ENCODE results near the gene KIF26B. TPM values are rescaled to one million over a fixed set of nuclear protein-coding genes. Genes with fewer than 3 reads are reported as not detected.

Gene KIF26B
- total and polyA plus RNA-seq, 2 donors: 0.43 to 1.6 TPM

DNA sequence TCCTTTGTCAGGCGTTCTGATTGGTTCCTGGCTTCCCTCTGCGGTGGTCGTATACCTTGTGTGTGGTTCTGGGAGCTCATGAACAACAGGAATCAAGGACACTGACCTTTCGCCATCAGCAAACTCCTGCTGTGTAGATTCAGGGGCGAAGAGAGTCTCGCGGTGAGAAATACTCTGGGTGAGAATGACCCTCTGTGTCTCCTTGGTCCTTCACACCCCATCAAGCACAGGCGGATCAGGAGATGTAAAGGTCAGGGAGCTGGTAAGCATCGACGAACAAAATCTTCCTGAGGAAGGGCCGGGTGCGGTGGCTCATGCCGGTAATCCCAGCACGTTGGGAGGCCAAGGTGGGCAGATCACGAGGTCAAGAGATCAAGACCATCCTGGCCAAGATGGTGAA, 207.2 kb downstream of the KIF26B start:
- no peak overlapping the region for H3K27ac ChIP-seq (ENCODE audit: low read depth in 1 of 2, low read length in 1 of 2)
- H3K9me3 ChIP-seq (ENCODE audit: control insufficient read depth in 2 of 2, insufficient read depth in 1 of 2, low read length in 1 of 2): no peaks in the 10 kb centered on the region
- H3K27me3 ChIP-seq (ENCODE audit: control insufficient read depth in 2 of 2, insufficient read depth in 1 of 2, low read length in 1 of 2): peaks cover 0 to 3% of the 10 kb centered on the region in 2 donors
- WGBS: 97% methylated on average over 15 of the region's 15 CpGs
- DNase-seq (ENCODE audit: low read depth in 6 of 9, low spot score in 9 of 9): no peak
- H3K4me1 ChIP-seq (ENCODE audit: control insufficient read depth in 2 of 2, insufficient read depth in 2 of 2, low read length in 2 of 2): peaks cover 0 to 21% of the 10 kb centered on the region in 2 donors
- H3K4me3 ChIP-seq (ENCODE audit: low read length in 2 of 2): no peak overlapping the region
- H3K36me3 ChIP-seq (ENCODE audit: control insufficient read depth in 2 of 2, insufficient read depth in 2 of 2, low read length in 1 of 2): no peaks in the 10 kb centered on the region

DNA sequence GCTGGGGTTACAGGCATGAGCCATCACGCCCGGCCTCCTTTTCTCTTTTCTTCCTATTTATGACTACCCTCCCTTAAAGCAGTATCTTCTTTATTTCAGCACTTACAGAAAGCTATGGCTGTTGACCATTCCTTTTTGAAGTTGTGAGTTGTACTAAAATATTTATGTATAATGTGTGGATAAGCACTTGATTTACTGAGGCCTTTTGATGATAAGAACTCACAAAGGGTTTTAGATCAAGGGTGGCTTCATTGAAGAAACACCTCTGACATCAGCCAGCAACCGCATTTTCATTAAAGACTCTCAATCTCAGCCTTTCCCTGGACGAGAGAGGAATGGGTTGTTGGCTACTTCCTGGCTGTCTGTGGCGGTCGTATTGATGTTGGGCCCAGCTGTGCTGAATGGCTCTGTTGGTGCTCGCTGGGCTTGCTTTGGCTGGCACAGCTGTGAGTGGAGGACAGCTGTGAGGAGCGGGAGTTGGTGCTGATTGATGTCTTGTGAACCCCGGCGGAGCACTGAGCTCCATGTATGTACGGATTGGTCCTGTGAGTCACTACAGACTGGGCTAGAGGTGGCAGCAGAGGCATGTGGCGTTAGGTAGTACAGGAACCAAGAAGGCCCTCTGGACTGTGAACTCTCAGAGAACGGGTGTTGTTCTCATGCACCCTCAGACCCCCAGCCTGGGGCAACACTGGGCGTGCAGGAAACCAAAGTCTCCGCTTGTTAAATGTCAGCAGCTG, 208.8 kb downstream of the KIF26B start:
- peak in 6 of 9 donors; percentile 37 to 77 (median 54) for DNase-seq (ENCODE audit: low read depth in 6 of 9, low spot score in 9 of 9)
- Histone ChIP-seq H3K27me3 (ENCODE audit: control insufficient read depth in 2 of 2, insufficient read depth in 1 of 2, low read length in 1 of 2) (peaks cover 0 to 3% of the 10 kb centered on the region in 2 donors), H3K27ac (ENCODE audit: low read depth in 1 of 2, low read length in 1 of 2) (peak overlapping the region in 1 of 2 donors; percentile 36), H3K9me3 (ENCODE audit: control insufficient read depth in 2 of 2, insufficient read depth in 1 of 2, low read length in 1 of 2) (no peaks in the 10 kb centered on the region), H3K4me3 (ENCODE audit: low read length in 2 of 2) (no peak overlapping the region), H3K36me3 (ENCODE audit: control insufficient read depth in 2 of 2, insufficient read depth in 2 of 2, low read length in 1 of 2) (no peaks in the 10 kb centered on the region), H3K4me1 (ENCODE audit: control insufficient read depth in 2 of 2, insufficient read depth in 2 of 2, low read length in 2 of 2) (peaks cover 0 to 21% of the 10 kb centered on the region in 2 donors)
- WGBS: 65% methylated on average over 15 of the region's 15 CpGs

DNA sequence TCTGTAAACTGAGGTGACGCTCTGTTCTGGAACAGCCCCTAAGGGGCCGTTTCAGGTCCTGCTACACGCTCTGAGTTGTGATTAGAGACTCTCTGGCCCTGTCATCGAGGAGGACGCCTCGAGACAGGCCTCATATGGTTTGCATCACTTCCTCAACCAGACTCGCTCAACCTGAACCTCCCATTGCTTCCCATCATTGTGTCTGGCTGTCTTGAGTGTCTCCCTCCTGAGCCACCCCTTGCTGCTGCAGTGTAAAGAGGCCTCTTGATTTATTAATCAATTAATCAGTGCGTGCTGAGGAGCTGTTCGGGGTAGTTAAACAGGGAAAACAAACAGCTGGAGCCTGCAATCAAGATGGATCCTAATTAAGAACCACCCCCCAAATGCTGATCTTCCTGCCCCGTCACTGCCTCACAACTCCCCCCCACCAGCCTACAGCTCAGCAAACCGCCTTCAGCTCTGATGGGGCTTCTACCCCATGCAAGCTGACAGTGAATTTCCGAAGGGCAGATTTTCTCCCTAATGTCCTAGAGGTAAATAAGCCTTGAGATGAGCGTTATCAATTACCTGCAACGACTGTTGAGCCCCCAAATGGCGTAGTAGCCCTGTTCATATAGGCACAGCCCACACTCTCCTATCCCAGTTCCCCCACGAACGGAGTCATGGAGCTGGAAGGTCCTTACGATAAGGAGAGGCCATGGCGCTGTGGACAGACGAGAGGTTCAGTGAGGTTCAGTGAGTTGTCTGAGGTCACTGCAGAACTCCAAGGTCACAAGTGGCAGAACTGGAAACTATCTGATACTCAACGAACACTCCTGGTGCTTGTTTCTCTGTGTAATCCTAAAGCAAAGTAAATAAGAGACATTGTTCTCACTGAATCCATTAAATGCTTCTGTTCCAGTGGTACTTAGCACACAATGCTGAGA, 210.6 kb downstream of the KIF26B start:
- no peak for DNase-seq (ENCODE audit: low read depth in 6 of 9, low spot score in 9 of 9)
- Histone ChIP-seq H3K27me3 (ENCODE audit: control insufficient read depth in 2 of 2, insufficient read depth in 1 of 2, low read length in 1 of 2) (peaks cover 0 to 3% of the 10 kb centered on the region in 2 donors), H3K27ac (ENCODE audit: low read depth in 1 of 2, low read length in 1 of 2) (no peak overlapping the region), H3K9me3 (ENCODE audit: control insufficient read depth in 2 of 2, insufficient read depth in 1 of 2, low read length in 1 of 2) (no peaks in the 10 kb centered on the region), H3K36me3 (ENCODE audit: control insufficient read depth in 2 of 2, insufficient read depth in 2 of 2, low read length in 1 of 2) (no peaks in the 10 kb centered on the region), H3K4me3 (ENCODE audit: low read length in 2 of 2) (no peak overlapping the region), H3K4me1 (ENCODE audit: control insufficient read depth in 2 of 2, insufficient read depth in 2 of 2, low read length in 2 of 2) (peaks cover 0 to 21% of the 10 kb centered on the region in 2 donors)
- 94% methylated on average over 21 of the region's 21 CpGs for WGBS

DNA sequence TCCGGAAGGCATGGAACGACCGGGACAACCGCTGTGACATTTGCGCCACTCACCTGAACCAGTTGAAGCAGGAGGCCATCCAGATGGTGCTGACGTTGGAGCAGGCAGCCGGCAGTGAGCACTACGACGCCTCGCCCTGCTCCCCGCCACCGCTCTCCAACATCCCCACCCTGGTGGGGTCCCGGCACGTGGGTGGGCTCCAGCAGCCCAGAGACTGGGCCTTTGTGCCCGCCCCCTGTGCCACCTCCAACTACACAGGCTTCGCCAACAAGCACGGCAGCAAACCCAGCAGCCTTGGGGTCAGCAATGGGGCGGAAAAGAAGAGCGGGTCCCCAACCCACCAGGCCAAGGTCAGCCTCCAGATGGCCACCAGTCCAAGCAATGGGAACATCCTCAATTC, 212.1 kb downstream of the KIF26B start:
- 98% methylated on average over 19 of the region's 19 CpGs for WGBS
- no peaks in the 10 kb centered on the region for H3K36me3 ChIP-seq (ENCODE audit: control insufficient read depth in 2 of 2, insufficient read depth in 2 of 2, low read length in 1 of 2)
- no peaks in the 10 kb centered on the region for H3K9me3 ChIP-seq (ENCODE audit: control insufficient read depth in 2 of 2, insufficient read depth in 1 of 2, low read length in 1 of 2)
- no peak overlapping the region for H3K27ac ChIP-seq (ENCODE audit: low read depth in 1 of 2, low read length in 1 of 2)
- no peak for DNase-seq (ENCODE audit: low read depth in 6 of 9, low spot score in 9 of 9)
- H3K4me1 ChIP-seq (ENCODE audit: control insufficient read depth in 2 of 2, insufficient read depth in 2 of 2, low read length in 2 of 2): peaks cover 0 to 21% of the 10 kb centered on the region in 2 donors
- H3K27me3 ChIP-seq (ENCODE audit: control insufficient read depth in 2 of 2, insufficient read depth in 1 of 2, low read length in 1 of 2): no peaks in the 10 kb centered on the region
- no peak overlapping the region for H3K4me3 ChIP-seq (ENCODE audit: low read length in 2 of 2)

DNA sequence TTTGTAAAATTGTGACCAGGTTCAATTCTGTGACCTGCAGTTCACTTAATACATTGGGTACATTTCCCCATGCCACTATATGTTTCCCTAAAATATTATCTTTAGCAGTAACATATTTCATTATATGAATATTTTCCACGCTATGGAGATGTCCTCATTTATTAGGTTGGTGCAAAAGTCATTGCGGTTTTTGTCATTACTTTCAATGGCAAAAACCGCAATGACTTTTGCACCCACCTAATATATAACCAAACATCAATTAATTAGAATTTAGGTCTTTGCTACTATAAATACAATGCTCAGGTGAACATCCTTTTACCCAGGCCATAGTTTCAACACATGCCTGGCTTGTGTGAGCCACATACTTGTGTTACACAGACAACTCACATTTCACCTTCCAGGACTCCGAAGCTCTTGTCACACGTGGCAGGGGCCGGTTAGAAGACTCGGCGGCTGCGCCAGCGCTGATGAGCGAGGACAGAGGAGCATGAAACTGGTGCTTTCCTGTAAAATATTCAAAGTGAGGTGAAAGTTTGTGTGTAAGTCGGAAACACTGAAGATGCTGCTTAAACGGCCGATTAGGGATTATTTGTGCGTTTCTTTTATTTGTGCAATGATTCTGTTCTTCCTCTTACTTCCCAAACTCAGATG, 215.5 kb downstream of the KIF26B start:
- peaks cover 0 to 3% of the 10 kb centered on the region in 2 donors for H3K4me1 ChIP-seq (ENCODE audit: control insufficient read depth in 2 of 2, insufficient read depth in 2 of 2, low read length in 2 of 2)
- no peaks in the 10 kb centered on the region for H3K27me3 ChIP-seq (ENCODE audit: control insufficient read depth in 2 of 2, insufficient read depth in 1 of 2, low read length in 1 of 2)
- H3K4me3 ChIP-seq (ENCODE audit: low read length in 2 of 2): no peak overlapping the region
- no peaks in the 10 kb centered on the region for H3K9me3 ChIP-seq (ENCODE audit: control insufficient read depth in 2 of 2, insufficient read depth in 1 of 2, low read length in 1 of 2)
- H3K27ac ChIP-seq (ENCODE audit: low read depth in 1 of 2, low read length in 1 of 2): no peak overlapping the region
- no peak for DNase-seq (ENCODE audit: low read depth in 6 of 9, low spot score in 9 of 9)
- no peaks in the 10 kb centered on the region for H3K36me3 ChIP-seq (ENCODE audit: control insufficient read depth in 2 of 2, insufficient read depth in 2 of 2, low read length in 1 of 2)
- WGBS: 96% methylated on average over 15 of the region's 15 CpGs

DNA sequence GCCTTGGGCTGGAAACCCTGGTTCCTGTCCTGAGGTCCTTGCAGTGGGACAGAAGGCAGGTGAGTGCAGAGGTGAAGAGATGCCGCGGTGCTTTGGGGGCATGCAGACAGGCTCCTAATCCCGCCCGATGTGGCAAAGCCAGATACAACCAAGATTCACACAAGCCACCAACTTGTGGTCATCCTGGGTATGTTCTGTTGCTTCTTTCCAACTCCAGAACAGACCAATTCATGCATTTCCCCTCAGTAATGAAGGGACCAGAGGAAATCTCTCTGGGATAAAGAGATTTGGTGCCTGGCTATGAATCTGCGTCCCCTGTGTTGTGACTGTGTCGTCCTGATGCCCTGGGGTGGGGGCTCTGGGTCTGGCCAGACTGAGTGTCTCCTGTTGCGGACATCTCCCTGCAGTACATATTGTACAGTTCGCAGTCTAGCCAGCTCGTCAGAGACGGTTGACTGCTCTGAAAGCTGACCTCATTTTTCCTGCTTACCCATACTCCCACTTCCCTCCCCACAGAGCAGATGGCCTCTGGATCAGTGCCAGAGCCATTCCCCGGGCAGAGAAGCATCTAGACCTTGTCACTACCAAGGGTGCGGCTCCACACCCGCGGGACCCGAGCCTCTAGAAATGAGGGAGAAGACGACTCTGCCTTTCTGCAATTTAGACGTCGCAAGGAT, 216.3 kb downstream of the KIF26B start:
- DNase-seq (ENCODE audit: low read depth in 6 of 9, low spot score in 9 of 9): no peak
- Histone ChIP-seq H3K36me3 (ENCODE audit: control insufficient read depth in 2 of 2, insufficient read depth in 2 of 2, low read length in 1 of 2) (no peaks in the 10 kb centered on the region), H3K4me3 (ENCODE audit: low read length in 2 of 2) (no peak overlapping the region), H3K9me3 (ENCODE audit: control insufficient read depth in 2 of 2, insufficient read depth in 1 of 2, low read length in 1 of 2) (no peaks in the 10 kb centered on the region), H3K27ac (ENCODE audit: low read depth in 1 of 2, low read length in 1 of 2) (no peak overlapping the region), H3K27me3 (ENCODE audit: control insufficient read depth in 2 of 2, insufficient read depth in 1 of 2, low read length in 1 of 2) (no peaks in the 10 kb centered on the region), H3K4me1 (ENCODE audit: control insufficient read depth in 2 of 2, insufficient read depth in 2 of 2, low read length in 2 of 2) (no peaks in the 10 kb centered on the region)
- 92% methylated on average over 18 of the region's 18 CpGs for WGBS

DNA sequence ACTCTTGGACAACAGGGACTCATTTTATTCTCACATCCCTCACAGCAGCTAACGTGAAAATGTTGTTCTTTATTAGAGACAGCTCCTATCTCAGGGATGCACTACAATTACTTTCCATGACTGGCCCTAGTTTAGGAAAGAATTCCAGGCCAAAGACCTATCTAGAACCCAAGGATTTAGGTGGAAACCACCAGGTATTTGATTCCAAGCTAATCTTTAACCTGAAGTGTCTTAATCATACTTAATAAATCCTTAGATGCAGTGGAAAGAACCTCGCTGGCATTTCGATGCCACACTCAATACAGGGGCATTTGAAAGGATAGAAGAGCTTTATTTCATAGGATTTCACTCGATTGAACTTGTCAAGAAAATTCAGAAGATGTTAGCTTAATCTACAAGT, 218.3 kb downstream of the KIF26B start:
- DNase-seq (ENCODE audit: low read depth in 6 of 9, low spot score in 9 of 9): no peak

DNA sequence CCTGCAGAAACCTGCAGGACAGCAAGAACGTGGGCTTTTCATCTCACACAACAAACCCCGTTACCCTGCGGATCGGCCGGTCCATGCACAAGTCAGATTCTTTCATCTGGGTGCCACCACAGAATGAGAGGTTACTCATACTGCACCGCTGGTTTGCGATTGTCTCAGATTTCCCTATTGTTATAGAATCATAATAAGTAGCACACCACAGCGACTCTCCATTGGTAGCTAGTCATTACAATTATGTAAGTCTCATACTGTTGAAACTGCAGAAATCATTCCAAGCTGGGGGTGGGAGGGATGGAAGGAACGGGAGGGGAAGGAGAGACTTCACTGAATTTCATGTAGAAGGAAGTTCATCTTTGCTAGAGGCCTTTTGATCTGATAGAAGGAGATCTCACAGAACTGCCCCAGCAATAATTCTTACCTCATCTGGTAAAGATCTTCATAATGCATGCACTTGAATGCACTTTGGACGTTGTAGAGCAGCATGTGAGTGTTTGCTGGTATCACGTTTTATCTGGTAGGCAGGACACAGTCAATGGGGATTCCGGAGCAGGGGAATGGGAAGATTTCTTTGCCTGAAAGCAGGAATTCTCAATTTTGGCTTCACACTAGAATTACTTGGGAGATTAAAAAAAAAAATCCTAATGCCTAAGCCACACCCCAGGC, 221.1 kb downstream of the KIF26B start:
- no peaks in the 10 kb centered on the region for H3K27me3 ChIP-seq (ENCODE audit: control insufficient read depth in 2 of 2, insufficient read depth in 1 of 2, low read length in 1 of 2)
- H3K27ac ChIP-seq (ENCODE audit: low read depth in 1 of 2, low read length in 1 of 2): no peak overlapping the region
- peaks cover 17 to 30% of the 10 kb centered on the region in 2 donors for H3K4me1 ChIP-seq (ENCODE audit: control insufficient read depth in 2 of 2, insufficient read depth in 2 of 2, low read length in 2 of 2)
- H3K4me3 ChIP-seq (ENCODE audit: low read length in 2 of 2): no peak overlapping the region
- H3K9me3 ChIP-seq (ENCODE audit: control insufficient read depth in 2 of 2, insufficient read depth in 1 of 2, low read length in 1 of 2): peaks cover 0 to 4% of the 10 kb centered on the region in 2 donors
- no peaks in the 10 kb centered on the region for H3K36me3 ChIP-seq (ENCODE audit: control insufficient read depth in 2 of 2, insufficient read depth in 2 of 2, low read length in 1 of 2)
- no peak for DNase-seq (ENCODE audit: low read depth in 6 of 9, low spot score in 9 of 9)
- 95% methylated on average over 12 of the region's 12 CpGs for WGBS

More for the DNA sequence above, 218.3 kb downstream of the KIF26B start:
- no peak overlapping the region for H3K4me3 ChIP-seq (ENCODE audit: low read length in 2 of 2)
- no peaks in the 10 kb centered on the region for H3K27me3 ChIP-seq (ENCODE audit: control insufficient read depth in 2 of 2, insufficient read depth in 1 of 2, low read length in 1 of 2)
- peaks cover 9 to 13% of the 10 kb centered on the region in 2 donors for H3K4me1 ChIP-seq (ENCODE audit: control insufficient read depth in 2 of 2, insufficient read depth in 2 of 2, low read length in 2 of 2)
- no peak overlapping the region for H3K27ac ChIP-seq (ENCODE audit: low read depth in 1 of 2, low read length in 1 of 2)
- no peaks in the 10 kb centered on the region for H3K36me3 ChIP-seq (ENCODE audit: control insufficient read depth in 2 of 2, insufficient read depth in 2 of 2, low read length in 1 of 2)
- no peaks in the 10 kb centered on the region for H3K9me3 ChIP-seq (ENCODE audit: control insufficient read depth in 2 of 2, insufficient read depth in 1 of 2, low read length in 1 of 2)
- 98% methylated on average over 4 of the region's 4 CpGs for WGBS

Data from thymus (tissue), 11 donors.